ENCODE data around the gene PCNT.
"Not testable (repeated sequence)": the region's sequence is repeated elsewhere in the genome, so short reads cannot be mapped to it uniquely, and the experiment has no call there.

PCNT gene

DNA sequence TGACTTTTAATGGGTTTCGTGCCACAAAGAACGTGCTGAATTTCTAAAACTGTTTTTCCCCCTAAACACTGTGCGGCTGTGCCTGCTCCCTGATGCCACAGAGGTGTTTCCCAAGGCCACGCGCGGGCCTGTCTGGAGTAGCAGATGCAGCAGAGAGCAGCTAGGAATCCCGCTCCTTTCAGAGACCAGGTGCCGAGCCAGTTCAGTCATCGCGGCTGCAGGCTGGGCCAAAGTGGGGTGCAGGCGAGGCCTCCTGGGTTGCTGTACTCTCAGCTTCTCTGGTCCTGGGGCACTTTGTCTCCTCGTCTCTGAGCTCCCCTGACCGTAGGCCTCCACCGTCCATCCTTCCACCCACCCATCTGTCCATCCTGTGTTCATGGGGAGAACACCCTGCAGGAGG, 117.4 kb downstream of the PCNT start:
- Mint-ChIP-seq H3K4me3 (no peak overlapping the region), H3K9me3 (no peaks in the 10 kb centered on the region), H3K27me3 (ENCODE audit: low read depth) (no peaks in the 10 kb centered on the region), H3K4me1 (no peaks in the 10 kb centered on the region), H3K27ac (no peak overlapping the region), H3K36me3 (ENCODE audit: low read depth) (peaks cover 68% of the 10 kb centered on the region)
- TF ChIP-seq, protein P1, sequence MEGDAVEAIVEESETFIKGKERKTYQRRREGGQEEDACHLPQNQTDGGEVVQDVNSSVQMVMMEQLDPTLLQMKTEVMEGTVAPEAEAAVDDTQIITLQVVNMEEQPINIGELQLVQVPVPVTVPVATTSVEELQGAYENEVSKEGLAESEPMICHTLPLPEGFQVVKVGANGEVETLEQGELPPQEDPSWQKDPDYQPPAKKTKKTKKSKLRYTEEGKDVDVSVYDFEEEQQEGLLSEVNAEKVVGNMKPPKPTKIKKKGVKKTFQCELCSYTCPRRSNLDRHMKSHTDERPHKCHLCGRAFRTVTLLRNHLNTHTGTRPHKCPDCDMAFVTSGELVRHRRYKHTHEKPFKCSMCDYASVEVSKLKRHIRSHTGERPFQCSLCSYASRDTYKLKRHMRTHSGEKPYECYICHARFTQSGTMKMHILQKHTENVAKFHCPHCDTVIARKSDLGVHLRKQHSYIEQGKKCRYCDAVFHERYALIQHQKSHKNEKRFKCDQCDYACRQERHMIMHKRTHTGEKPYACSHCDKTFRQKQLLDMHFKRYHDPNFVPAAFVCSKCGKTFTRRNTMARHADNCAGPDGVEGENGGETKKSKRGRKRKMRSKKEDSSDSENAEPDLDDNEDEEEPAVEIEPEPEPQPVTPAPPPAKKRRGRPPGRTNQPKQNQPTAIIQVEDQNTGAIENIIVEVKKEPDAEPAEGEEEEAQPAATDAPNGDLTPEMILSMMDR (IDR thresholded peaks at IDR 0.05; ENCODE audit: unreplicated experiment in 3 of 3): no peak

DNA sequence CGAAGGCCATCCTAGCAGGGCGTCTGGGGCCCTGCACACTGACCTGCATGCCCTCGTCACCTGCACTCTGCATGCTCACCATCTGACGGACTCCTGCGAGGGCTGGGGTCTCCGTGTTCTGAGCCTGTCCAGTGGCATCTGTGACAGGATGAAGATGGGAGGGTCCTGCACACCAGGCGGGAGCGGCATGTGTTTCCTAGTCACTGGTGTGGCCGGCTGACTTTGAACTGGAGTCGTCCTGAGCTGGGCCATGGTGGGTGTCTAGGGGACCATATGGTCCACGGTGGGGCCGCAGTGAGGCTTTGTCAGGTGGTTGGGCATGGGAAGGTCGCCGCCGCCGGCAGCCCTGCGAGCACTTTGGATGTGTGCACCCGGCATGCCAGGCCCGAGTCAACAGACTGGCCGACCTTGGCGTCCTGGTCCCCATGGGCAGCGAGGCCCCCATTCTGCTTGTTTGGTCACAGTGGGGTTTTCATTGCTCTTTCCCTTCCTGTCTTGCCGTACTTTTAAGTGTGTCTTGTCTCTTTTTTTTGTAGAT, 118.1 kb downstream of the PCNT start:
- Mint-ChIP-seq H3K27ac (no peak overlapping the region), H3K4me3 (no peak overlapping the region), H3K27me3 (ENCODE audit: low read depth) (no peaks in the 10 kb centered on the region), H3K36me3 (ENCODE audit: low read depth) (peaks cover 68% of the 10 kb centered on the region), H3K4me1 (no peaks in the 10 kb centered on the region), H3K9me3 (no peaks in the 10 kb centered on the region)
- TF ChIP-seq, protein P1 (IDR thresholded peaks at IDR 0.05; ENCODE audit: unreplicated experiment in 3 of 3): no peak

DNA sequence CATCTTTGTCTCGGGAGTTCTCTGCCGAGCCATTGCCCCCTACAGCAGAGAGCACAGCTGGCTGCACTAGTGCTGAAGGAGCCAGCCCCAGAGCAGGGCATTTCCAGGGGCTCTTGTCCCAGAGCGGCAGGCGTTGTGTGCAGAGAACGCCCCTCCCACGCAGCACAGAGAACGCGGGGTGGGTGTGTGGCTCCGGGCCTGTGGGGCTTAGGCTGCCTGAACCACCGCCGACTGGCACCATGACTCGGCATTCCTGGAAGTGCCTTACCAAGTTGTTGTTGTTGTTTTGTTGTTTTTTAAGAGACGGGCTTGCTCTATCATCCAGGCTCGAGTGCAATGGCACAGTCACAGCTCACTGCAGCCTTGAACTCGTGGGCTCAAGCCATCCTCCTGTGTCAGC, 119.0 kb downstream of the PCNT start:
- Mint-ChIP-seq H3K27me3 (ENCODE audit: low read depth) (no peaks in the 10 kb centered on the region), H3K4me3 (no peak overlapping the region), H3K9me3 (peaks cover 4% of the 10 kb centered on the region), H3K4me1 (no peaks in the 10 kb centered on the region), H3K36me3 (ENCODE audit: low read depth) (peaks cover 69% of the 10 kb centered on the region), H3K27ac (no peak overlapping the region)
- TF ChIP-seq, protein P1 (IDR thresholded peaks at IDR 0.05; ENCODE audit: unreplicated experiment in 3 of 3): no peak

DNA sequence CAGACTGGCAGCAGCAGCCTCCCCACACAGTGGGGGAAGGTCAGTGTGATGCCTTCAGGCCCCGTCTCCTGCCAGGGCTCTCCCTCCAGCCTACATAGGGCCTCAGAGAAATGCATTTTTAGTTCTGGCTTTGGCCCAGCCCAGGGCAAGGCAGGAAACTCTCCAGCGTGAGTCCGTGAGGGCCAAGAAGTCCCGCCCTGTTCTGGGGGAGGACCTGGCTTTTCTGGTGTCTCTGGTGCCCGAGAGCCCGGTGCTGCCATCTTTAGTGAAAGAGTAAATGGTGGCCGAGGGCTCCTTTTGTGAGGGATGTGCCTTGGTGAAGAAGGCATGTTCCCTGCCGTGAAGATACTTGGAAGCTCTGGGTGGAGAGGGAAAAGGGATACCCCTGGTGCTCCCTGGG, 120.0 kb downstream of the PCNT start:
- Mint-ChIP-seq H3K9me3 (peaks cover 12% of the 10 kb centered on the region), H3K27ac (peak overlapping the region in 1 of 3 experiments; percentile 7), H3K4me3 (no peak overlapping the region), H3K27me3 (ENCODE audit: low read depth) (no peaks in the 10 kb centered on the region), H3K4me1 (no peaks in the 10 kb centered on the region), H3K36me3 (ENCODE audit: low read depth) (peaks cover 74% of the 10 kb centered on the region)
- TF ChIP-seq, protein P1 (IDR thresholded peaks at IDR 0.05; ENCODE audit: unreplicated experiment in 3 of 3): no peak

DNA sequence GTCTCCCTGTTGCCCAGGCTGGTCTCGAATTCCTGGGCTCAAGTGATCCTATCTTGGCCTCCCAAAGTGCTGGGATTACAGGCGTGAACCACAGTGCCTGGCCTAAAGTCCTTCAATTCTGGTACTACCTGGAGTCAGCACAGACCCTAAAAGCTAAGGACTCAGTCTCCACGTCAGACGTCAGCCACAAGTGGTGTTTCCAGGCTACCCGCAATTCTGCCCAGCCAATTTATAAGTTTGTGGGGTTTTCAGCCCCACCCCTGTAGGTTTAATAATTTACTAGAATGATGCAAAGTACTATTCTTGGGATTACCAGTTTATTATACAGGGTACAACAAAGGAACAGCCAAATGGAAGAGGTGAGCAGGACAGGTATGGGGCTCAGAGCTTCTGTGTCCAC, 124.2 kb downstream of the PCNT start:
- H3K9me3 Mint-ChIP-seq: peaks cover 25% of the 10 kb centered on the region

DNA sequence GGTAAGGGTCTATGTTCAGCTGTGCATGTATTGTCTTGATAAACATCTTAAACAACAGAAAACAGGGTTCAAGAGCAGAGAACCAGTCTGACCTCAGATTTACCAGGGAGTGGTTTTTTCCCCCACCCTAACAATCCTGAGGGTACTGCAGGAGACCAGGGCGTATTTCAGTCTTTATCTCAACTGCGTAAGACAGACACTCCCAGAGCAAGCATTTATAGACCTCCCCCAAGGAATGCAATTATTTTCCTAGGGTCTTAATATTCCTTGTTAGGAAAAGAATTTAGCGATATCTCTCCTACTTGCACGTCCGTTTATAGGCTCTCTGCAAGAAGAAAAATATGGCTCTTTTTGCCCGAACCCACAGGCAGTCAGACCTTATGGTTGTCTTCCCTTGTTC, 124.9 kb downstream of the PCNT start:
- H3K27me3 Mint-ChIP-seq (ENCODE audit: low read depth); H3K4me3 Mint-ChIP-seq; H3K4me1 Mint-ChIP-seq; H3K27ac Mint-ChIP-seq: not testable (repeated sequence)
- H3K9me3 Mint-ChIP-seq: peaks cover 25% of the 10 kb centered on the region
- H3K36me3 Mint-ChIP-seq (ENCODE audit: low read depth): peaks cover 76% of the 10 kb centered on the region

More for the DNA sequence above, 124.2 kb downstream of the PCNT start:
- Mint-ChIP-seq H3K27me3 (ENCODE audit: low read depth) (no peaks in the 10 kb centered on the region), H3K36me3 (ENCODE audit: low read depth) (peaks cover 77% of the 10 kb centered on the region), H3K4me1 (no peaks in the 10 kb centered on the region), H3K4me3 (no peak overlapping the region), H3K27ac (peak overlapping the region in 1 of 3 experiments; percentile 18)
- TF ChIP-seq, protein P1 (IDR thresholded peaks at IDR 0.05; ENCODE audit: unreplicated experiment in 3 of 3): no peak
